ENCODE measurements around the gene GTSF1L. TPM values are rescaled to one million over a fixed set of nuclear protein-coding genes. Genes with fewer than 3 reads are reported as not detected.

Gene GTSF1L
- total and polyA plus RNA-seq, 2 experiments from 2014 or later = not detected

DNA sequence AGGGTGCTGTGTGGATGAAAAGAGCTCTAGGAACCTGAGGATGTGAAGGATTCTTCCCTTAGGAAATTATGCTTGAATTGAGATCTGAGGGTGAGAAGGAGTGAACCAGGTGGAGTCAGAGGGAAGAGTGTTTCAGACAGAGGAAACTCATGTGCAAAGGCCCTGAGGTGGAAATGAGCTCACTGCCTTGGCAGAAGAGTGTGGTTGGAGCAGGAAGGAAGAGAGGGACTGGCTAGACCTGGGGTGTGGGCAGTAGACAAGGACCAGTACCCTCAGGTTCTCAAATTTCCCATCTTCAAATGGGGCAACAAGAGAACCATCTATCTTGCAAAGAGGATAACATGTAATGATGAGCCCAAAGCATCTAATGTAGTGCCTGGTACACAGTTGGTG, 24.0 kb upstream of the GTSF1L start:
- in situ Hi-C loops (cut with MboI) = loop anchor here (5.0 kb wide), 1 partner anchor 332 kb away; no protein-coding TSS in a partner anchor
- no peaks in the 10 kb centered on the region for H3K9me2 ChIP-seq (ENCODE audit: insufficient read depth)
- no peaks in the 10 kb centered on the region for H3K36me3 ChIP-seq (ENCODE audit: low read depth)
- H3K9me3 ChIP-seq (ENCODE audit: low read depth) = no peaks in the 10 kb centered on the region
- no peak for TF ChIP-seq EZH2phosphoT487 (IDR thresholded peaks at IDR 0.05; ENCODE audit: insufficient read depth, low read depth)
- H3K4me2 ChIP-seq (ENCODE audit: unreplicated experiment) = no peak overlapping the region
- H2AFZ ChIP-seq = no peak overlapping the region
- 0 out of 2 replicates have a peak overlapping the region, but pooled peaks have one; percentile 44 for H3K27ac ChIP-seq
- no peaks in the 10 kb centered on the region for H3K79me2 ChIP-seq (ENCODE audit: insufficient read depth)
- H3K4me3 ChIP-seq = no peak overlapping the region
- H3K9ac ChIP-seq = no peak overlapping the region
- H3F3A ChIP-seq (ENCODE audit: insufficient read depth) = peaks cover 26% of the 10 kb centered on the region
- peaks cover 32% of the 10 kb centered on the region for H3K4me1 ChIP-seq (ENCODE audit: insufficient read depth)
- no peak for DNase-seq
- no peaks in the 10 kb centered on the region for H3K27me3 ChIP-seq (replicated peaks; ENCODE audit: insufficient read depth)
- H4K20me1 ChIP-seq (ENCODE audit: insufficient read depth) = no peaks in the 10 kb centered on the region

DNA sequence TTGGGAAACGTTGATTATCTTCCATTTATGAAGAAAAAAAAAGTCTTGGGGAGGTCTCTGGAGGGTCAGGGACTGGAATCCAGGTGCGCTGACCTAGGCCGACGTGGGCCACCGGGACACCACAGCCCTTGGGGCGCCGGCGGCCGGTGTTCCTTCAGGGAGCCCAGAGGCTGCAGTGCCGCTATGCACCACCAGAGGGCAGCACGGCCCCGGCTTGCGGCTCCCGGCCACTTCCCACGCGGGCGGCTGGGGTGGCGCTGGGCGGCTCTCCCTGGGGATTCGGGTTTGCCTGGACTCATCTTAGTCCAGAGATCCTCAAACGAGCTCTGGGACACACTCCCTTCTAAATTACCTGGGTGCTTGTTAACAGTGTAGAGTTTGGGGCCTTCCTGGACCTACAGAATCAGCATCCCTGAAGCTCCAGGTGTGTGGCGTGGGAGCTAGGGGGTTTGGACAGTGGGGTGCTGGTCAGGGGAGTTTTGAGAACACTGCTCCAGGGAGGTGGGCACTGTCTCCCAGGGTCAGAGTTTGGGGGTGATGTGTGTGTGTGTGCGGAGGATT, 23.0 kb upstream of the GTSF1L start:
- Histone ChIP-seq H3K4me2 (ENCODE audit: unreplicated experiment) (no peak overlapping the region), H3K4me1 (ENCODE audit: insufficient read depth) (peaks cover 23% of the 10 kb centered on the region), H3K27ac (no peak overlapping the region), H3K9ac (no peak overlapping the region), H3K36me3 (ENCODE audit: low read depth) (no peaks in the 10 kb centered on the region), H3K9me2 (ENCODE audit: insufficient read depth) (no peaks in the 10 kb centered on the region), H4K20me1 (ENCODE audit: insufficient read depth) (no peaks in the 10 kb centered on the region), H3K9me3 (ENCODE audit: low read depth) (no peaks in the 10 kb centered on the region), H3K27me3 (replicated peaks; ENCODE audit: insufficient read depth) (no peaks in the 10 kb centered on the region), H3F3A (ENCODE audit: insufficient read depth) (peaks cover 17% of the 10 kb centered on the region), H3K4me3 (no peak overlapping the region), H2AFZ (no peak overlapping the region), H3K79me2 (ENCODE audit: insufficient read depth) (no peaks in the 10 kb centered on the region)
- in situ Hi-C loops (cut with MboI) = loop anchor here (5.0 to 10.0 kb wide), 2 partner anchors 332 to 445 kb away; no protein-coding TSS in a partner anchor
- 9 to 10% methylated on average over 23 of the region's 23 CpGs for WGBS, 2 experiments (ENCODE audit: low coverage in 1 of 2, low lambda C conversion rate in 2 of 2, missing lambda C conversion rate in 2 of 2)
- peak; percentile 75 for DNase-seq
- no peak for TF ChIP-seq EZH2 (IDR thresholded peaks at IDR 0.05; ENCODE audit: insufficient read depth, poor library complexity, severe bottlenecking)
- TF ChIP-seq EZH2phosphoT487 (IDR thresholded peaks at IDR 0.05; ENCODE audit: insufficient read depth, low read depth) = no peak

DNA sequence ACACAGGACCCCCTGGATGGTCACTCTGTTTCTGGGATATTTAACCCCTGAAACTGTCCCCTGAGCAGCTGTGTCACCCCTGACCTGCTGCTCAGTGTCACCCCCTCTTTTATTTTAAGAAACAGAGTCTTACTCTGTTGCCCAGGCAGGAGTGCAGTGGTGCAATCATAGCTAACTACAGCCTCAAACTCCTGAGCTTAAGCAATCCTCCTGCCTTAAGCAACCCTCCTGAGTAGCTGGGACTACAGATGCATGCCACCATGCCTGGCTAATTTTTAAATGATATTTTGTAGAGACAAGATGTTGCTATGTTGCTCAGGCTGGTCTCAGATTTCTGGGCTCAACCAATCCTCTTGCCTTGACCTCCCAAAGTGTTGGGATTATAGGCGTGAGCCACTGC, 21.5 kb upstream of the GTSF1L start:
- H3K79me2 ChIP-seq (ENCODE audit: insufficient read depth) = no peaks in the 10 kb centered on the region
- H3K4me1 ChIP-seq (ENCODE audit: insufficient read depth) = peaks cover 23% of the 10 kb centered on the region
- H3K9me3 ChIP-seq (ENCODE audit: low read depth) = no peaks in the 10 kb centered on the region
- H3K9me2 ChIP-seq (ENCODE audit: insufficient read depth) = no peaks in the 10 kb centered on the region
- H3K27ac ChIP-seq = no peak overlapping the region
- no peak overlapping the region for H2AFZ ChIP-seq
- peaks cover 16% of the 10 kb centered on the region for H3F3A ChIP-seq (ENCODE audit: insufficient read depth)
- H3K4me2 ChIP-seq (ENCODE audit: unreplicated experiment) = no peak overlapping the region
- H3K9ac ChIP-seq = no peak overlapping the region
- no peak for TF ChIP-seq EZH2 (IDR thresholded peaks at IDR 0.05; ENCODE audit: insufficient read depth, poor library complexity, severe bottlenecking)
- TF ChIP-seq EZH2phosphoT487 (IDR thresholded peaks at IDR 0.05; ENCODE audit: insufficient read depth, low read depth) = no peak
- H3K36me3 ChIP-seq (ENCODE audit: low read depth) = no peaks in the 10 kb centered on the region
- DNase-seq = peak; percentile 44
- in situ Hi-C loops (cut with MboI) = loop anchor here (10.0 kb wide), 1 partner anchor 447 kb away; no protein-coding TSS in a partner anchor
- H4K20me1 ChIP-seq (ENCODE audit: insufficient read depth) = no peaks in the 10 kb centered on the region
- 90 to 91% methylated on average over 1 of the region's 1 CpG for WGBS, 2 experiments (ENCODE audit: low coverage in 1 of 2, low lambda C conversion rate in 2 of 2, missing lambda C conversion rate in 2 of 2)
- H3K4me3 ChIP-seq = no peak overlapping the region
- H3K27me3 ChIP-seq (replicated peaks; ENCODE audit: insufficient read depth) = no peaks in the 10 kb centered on the region

DNA sequence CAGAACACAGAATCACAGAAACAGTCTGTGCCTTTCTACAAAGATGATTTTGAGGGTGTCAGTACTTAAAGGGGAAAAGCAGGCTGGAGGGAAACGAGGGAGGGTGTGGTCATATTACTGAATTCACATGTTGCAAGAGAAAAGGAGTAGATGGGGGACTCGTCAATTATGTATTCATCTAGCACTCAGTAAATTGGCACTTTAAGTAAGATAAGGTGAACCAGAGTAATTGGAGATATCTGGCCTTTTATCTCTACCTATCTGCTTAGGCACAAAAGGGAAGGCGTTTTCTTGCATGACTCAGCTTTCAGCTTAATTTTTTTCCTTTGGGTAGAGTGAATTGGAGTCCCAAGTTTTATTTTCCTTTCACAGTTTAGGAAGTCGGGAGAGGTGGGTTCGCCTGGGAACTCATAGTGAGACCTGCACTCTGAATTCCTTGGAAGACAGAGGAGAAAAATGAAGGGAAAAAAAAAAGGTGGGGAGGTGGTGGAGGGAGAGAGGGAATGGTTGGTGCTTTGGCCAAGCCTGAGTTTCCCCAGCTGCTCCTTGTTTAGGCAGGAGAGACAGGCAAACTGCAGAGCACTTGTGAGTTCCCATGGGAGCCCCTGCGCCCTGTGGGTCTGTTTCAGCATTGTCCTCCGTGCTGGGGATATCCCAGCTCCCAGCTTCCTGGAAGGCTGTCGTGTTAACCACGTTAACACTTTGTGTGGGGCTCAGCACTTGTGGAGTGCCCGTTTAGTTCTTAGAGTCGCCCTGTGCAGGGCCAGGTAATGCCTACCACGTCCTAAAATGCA, 19.7 kb upstream of the GTSF1L start:
- no peaks in the 10 kb centered on the region for H3K27me3 ChIP-seq (replicated peaks; ENCODE audit: insufficient read depth)
- H4K20me1 ChIP-seq (ENCODE audit: insufficient read depth) = no peaks in the 10 kb centered on the region
- no peak overlapping the region for H3K9ac ChIP-seq
- WGBS, 2 experiments (ENCODE audit: low coverage in 1 of 2, low lambda C conversion rate in 2 of 2, missing lambda C conversion rate in 2 of 2) = 66 to 72% methylated on average over 12 of the region's 12 CpGs
- no peaks in the 10 kb centered on the region for H3K9me3 ChIP-seq (ENCODE audit: low read depth)
- H3K36me3 ChIP-seq (ENCODE audit: low read depth) = no peaks in the 10 kb centered on the region
- no peak overlapping the region for H3K4me3 ChIP-seq
- no peak overlapping the region for H3K27ac ChIP-seq
- H3K9me2 ChIP-seq (ENCODE audit: insufficient read depth) = no peaks in the 10 kb centered on the region
- H3K4me2 ChIP-seq (ENCODE audit: unreplicated experiment) = no peak overlapping the region
- no peak overlapping the region for H2AFZ ChIP-seq
- in situ Hi-C loops (cut with MboI) = loop anchor here (10.0 kb wide), 1 partner anchor 448 kb away; no protein-coding TSS in a partner anchor
- DNase-seq = no peak
- TF ChIP-seq EZH2 (IDR thresholded peaks at IDR 0.05; ENCODE audit: insufficient read depth, poor library complexity, severe bottlenecking) (no peak), EZH2phosphoT487 (IDR thresholded peaks at IDR 0.05; ENCODE audit: insufficient read depth, low read depth) (no peak)
- no peaks in the 10 kb centered on the region for H3K79me2 ChIP-seq (ENCODE audit: insufficient read depth)
- peaks cover 6% of the 10 kb centered on the region for H3K4me1 ChIP-seq (ENCODE audit: insufficient read depth)
- peaks cover 7% of the 10 kb centered on the region for H3F3A ChIP-seq (ENCODE audit: insufficient read depth)

All from GM23248 (cell line).